NCI-H2081 (cell line): ENCODE data around the gene EGLN3.
"Not testable (repeated sequence)": the region's sequence is repeated elsewhere in the genome, so short reads cannot be mapped to it uniquely, and the experiment has no call there.

Experiments used
- DNase-seq, 2 experiments: peaks; one replicate each; lab custom pipeline; 2025; lab: John Stamatoyannopoulos, UW

The EGLN3 gene

DNA sequence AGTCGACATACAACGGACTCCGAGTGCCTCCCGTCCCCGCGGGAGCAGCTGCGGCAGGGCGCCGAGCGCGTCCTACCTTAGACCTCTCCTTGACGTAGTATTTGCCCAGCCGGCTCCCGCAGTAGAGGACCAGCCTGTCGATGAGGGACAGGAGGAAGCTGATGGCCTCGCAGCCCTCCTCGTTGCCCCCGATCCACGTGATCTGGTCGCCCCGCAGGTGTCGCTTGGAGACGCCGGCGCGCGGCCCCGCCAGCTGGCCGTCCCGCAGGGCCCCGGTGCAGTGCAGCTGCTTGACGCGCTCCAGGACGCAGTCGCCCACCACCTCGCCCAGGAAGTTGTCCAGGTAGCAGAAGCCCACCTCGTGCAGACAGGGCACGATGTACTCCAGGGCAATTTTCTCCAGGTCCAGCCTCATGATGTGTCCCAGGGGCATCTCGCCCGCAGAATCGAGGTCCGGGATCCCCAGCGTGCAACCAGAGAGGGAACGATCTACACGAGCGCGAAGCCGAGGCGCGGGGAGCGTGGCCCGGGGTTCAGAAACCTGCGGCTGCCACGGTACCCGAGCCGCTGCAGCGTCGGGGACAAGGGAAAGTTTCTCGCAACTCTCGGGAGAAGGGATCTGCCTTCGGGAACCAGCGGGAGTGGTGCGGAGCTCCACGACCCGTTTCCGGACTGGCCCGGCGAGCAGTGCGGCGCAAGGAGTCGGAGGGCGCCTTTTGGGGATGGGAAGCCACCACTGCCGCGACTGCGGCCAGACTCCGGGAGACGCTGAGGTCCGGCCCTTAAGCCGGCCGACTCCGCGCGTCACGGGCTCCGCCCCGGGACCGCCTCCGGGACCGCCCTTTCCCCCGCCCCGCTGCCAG, at the start of gene EGLN3:
EGLN3 (minus strand) TSS at position 755 of the 863 bp plus-strand sequence; CDS start at position 433, 322 bp downstream.
- peak; percentile 75 to 80 for DNase-seq

DNA sequence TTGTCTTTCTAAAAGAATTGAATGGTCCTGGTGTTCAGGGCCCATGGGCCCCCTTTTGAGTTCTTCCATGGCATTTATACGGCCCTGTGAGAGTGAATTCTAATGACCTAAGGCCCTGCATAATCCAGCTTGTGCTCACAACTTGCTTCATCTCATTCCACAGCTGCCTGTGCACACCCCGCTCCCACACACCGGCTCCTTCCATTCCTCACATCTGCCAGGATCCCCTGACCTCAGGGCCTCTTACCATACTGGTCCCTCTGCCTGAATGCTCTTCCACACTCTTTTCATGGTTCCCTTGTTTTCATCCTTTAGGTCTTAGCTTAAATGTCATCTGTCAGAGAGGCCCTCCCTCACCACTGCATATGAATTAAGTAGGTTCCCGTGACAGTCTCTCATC, 49.5 kb upstream of the EGLN3 start:
- no peak for DNase-seq

DNA sequence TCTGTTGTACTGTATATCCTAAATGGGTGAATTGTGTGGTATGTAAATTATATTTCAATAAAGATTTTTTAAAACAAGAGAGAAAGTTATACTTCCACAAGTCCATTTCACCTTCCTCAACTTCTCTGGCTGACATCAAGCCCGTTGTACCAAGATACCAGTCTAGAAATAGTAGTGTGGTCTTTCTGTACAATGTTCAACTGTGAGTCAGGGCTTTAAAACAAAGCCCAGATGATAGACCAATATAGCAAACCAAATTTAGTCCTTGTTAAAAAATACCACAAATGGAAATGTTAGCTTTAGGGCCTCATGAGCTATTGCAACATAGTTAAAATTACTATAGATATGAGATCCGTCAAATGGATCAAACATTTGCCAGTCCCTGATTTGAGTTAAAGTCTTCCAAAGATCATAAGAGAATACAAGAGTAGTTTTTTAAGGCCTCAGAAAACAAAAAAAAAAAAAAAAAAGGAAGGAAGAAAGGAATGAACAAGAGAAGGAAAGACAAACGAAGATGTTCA, 49.0 kb upstream of the EGLN3 start:
- no peak for DNase-seq

DNA sequence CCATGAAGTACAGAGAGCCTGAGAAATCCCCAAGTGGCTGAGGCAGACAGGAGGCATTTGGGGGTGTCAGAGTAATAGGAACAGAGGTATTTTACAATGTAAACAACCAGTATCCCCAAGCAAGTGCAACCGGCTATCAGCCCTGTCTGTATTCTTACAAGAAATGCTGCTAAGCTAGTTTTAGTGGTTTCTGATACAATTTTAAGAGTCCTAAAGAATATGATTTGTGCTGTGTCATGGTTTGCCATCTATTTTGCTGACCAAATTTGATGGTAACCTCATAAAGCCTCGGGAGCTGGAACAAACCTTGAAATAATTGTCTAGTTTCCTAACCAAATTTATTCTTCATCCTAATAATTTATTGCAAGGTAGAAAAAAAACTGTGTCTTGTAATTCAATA, 46.7 kb upstream of the EGLN3 start:
- no peak for DNase-seq

DNA sequence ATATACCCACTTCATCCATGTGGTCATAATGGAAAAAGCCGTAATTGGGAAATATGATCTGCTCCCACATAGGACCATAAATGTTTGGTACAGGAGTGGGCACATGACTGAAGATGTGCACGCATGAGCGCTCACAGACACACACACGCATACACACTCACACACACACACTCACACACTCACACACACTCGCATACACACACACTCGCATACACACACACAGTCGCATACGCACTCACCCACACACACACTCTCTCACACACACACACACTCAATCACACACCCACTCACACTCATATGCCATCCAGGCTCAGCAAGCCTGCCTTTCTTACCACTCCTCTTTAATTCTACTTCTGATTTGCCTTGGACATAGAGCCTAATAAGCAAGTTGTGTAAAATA, 45.6 kb upstream of the EGLN3 start:
- no peak for DNase-seq

DNA sequence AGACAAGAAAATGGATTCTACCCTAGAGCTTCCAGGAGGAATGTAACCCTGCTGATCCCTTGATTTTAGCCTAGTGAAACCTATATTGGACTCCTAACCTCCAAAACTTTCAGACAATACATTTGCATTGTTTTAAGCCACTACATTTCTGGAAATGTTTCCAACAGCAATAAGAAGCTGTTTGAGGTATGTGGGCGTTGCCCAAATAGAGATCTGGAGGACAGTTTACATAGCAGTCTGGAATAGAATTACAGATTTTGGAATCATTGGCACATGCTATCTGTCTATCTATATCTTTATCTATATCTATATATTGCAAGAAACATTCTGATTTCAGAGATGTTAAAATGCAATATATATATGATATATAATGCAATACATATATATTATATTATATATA, 42.4 kb upstream of the EGLN3 start:
- no peak for DNase-seq

DNA sequence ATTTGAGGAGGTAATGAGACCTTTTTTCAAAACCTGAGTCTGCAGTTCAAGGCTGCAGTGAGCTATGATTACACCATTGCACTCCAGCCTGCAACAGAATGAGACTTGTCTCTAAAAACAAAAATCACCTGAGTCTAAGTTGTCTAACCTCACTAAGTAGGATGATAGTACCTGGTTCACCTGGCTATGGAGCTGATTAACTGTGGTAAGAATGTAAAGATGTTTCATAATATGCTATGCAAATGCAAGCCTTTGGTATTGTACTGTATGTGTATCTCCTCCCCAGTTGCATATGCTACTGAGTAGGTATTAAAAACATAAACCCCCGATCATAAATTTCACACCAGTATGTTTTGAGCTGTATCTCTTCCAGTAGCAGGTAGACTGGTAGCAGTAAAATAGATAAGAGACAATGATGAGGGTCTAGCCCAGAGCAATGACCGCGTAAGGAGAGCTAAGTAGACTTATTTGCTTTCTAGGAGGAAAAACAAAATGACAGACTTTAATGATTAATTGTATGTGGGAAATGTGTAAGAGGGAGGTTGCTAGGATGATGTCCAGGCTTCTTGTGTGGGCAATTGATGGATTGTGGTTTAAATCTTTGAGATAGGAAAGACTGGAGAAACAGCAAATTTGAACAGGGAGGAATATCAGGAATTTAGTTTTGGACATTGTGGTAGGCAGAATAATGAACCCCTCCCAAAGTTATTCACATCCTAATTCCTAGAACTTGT, 41.6 kb upstream of the EGLN3 start:
- no peak for DNase-seq

DNA sequence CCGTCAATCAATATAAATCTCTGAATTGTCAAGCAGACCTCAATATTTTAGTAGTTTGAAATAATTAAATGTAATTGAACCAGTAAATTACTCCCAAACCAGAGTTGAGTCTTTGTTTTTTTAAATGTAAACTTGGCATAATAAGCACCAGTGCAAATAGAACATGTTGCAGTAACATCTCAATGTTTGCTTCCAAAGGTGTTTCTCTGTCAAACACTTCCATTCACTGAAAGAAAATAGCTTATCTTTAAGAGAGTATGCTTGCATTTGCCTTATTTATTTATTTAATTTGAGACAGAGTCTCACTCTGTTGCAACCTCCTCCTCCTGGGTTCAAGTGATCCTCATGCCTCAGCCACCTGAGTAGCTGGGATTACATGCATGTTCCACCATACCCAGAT, 39.9 kb upstream of the EGLN3 start:
- DNase-seq, result no peak

DNA sequence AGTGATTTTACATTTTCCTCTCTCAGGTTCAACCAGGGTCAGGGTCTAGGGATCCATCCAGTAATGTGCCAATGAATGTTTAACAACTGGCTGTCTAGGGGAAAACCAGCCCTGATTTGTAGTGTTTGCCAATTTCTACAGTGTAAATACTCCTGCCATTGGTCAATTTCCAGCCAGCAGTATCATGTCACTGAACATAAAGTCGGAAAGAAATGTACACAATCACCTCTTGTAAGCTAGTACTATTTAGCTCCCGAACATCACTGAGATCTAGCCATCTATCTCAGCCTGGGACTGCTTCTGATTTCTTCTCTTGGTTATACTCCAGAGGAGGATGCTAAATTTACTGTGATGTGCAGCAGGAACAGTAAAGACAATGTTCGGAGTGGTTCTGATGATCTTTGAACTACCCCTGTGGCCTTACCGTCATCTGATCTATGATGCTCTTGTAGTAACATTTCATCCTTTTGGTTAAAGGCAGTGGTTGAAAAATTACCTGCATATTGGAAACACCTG, 36.7 kb upstream of the EGLN3 start:
- no peak for DNase-seq

DNA sequence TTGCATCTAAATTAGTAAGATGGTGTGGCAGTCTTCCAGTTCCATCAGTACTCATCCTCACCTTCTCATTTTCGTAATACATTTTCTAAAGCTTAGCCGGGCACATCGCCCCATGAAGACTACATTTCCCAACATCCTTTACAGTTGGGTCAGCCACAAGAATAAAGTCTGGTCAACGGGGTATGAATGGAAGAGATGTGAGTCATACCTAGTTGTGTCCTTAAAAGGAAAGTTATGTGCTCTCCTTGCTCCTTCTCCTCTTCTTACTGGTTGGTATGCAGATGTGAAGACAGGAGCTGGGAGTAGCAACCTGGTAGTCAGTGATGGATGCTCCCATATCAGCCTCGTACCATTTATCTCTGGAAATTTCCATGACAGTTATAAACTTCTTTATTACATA, 35.9 kb upstream of the EGLN3 start:
- no peak for DNase-seq

DNA sequence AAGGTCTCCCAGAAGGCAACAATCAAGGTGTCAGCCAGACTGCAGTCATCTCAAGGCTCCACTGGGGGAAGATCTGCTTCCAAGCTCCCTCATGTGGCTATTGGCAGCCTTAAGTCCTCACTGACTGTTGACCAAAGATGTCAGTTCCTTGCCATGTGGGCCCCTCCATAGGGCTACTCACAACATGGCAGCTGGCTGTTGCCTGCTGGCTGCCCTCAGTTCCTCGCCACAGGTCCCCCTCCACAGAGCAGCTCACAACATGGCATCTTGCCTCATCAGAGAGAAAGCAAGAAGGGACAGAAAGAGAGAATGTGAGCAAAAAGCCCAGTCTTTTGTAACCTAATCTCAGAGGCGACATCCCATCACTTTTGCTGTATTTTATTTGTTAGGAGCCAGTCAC, 34.4 kb upstream of the EGLN3 start:
- no peak for DNase-seq

DNA sequence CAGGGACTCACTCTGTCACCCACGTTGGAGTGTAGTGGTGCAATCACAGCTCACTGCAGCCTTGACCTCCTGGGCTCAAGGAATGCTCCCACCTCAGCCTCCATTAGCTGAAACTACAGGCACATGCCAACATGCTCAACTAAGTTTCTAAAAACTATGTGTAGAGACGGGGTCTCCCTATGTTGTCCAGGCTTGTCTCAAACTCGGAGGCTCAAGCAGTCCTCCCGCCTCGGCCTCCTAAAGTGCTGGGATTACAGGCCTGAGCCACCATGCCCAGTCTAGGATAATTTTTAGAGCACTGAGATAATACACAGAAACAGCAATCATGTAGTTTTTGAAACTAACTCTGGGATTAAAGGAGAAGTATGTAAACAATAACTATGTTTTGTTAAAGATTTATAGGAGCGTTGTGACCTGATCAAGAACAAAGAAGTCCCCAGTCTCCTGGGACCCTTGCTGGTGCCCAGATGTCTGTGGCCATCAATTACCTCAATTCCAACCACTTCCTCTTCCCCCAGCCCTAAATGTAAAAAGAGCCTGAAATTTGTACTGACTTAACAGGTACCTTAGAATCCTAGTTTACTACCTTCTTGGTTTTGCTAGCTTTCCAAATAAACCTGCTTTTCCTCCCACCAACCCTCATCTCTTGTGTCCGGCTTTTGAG, 28.9 kb upstream of the EGLN3 start:
- no peak for DNase-seq

DNA sequence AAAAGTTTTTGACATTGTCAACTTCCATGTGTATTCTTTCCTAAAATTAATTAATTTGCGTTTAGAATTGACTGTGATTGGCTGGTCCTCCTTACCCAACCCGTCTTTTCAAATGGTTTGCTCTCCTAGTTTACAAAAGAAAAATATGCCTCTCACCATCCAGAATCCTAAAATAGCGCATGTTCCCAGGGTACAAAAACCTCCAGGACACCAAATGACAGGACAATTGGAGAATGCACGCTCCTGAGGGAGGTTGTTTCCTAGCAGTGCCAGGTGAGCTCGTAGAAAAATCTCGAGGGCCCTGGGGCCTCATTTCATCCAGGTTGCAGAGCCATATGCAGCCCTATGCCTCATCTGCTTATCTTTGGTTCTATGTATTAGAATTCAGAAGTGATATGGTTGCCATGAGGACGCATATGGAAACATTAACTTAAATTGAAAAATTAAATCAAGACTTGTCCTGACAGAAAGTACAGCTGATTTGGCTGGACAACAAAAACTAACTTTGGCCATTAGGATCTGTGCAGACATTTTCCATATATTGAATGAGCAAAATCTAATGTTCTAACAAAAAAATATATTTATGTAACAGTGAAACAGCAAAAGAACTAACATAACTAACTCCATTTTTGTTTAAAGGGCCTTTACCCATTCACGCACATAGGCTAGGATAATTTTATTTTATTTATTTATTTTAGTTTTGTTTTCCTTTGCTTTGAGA, 28.2 kb upstream of the EGLN3 start:
- no peak for DNase-seq

DNA sequence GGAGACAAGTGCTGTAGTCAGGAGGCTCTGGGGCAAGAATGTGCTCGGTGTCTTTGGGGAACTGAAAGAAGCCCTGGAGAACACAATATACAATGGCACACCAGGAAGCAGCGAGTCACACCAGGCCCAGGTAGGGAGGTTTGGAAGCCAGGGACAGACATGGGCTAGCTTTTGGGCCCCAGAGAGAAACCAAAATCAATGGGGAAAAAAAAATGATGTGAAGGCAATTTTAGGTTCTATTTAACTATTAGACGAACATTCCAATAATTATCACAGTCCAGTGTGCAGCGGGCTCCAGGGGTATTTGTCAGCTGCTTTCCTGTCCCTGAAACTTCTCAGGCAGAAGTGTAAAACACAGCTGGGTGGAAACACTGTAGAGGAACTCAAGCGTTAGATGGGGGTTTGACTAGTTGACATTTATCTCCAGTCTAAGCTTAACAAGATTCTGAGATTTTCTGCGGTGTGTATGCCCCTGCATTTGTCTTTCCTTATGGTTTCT, 21.8 kb upstream of the EGLN3 start:
- no peak for DNase-seq

DNA sequence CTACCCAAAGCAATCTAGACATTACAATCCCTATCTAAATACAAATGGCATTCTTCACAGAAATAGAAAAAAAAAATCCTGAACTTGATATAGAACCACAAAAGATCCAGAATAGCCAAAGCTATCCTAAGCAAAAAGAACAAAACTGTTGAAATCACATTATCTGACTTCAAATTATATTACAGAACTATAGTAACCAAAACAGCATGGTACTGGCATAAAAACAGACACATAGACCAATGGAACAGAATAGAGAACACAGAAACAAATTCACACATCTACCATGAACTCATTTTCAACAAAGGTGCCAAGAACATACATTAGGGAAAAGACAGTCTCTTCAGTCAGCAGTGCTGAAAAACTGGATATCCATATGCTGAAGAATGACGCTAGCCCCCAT, 19.0 kb upstream of the EGLN3 start:
- not testable (repeated sequence) for DNase-seq

DNA sequence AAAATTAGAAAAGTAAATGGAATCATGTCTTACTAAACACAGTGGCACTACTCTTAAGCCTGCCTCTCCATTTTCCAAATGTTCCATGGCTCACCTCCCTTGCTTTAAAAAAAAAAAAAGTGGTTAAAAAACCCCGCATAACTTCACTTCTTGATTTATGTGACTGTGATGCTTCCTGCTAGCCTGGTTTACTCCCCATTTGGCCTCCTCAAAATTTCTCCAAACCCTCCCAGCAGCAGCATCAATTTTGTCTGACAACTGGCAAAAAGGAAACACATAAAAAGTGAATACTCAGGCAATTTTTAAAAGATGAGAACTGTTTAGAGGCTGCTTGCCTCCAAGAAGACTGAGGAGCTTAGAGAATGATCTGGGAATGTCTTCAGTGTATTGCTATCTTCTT, 17.8 kb upstream of the EGLN3 start:
- DNase-seq, result no peak

DNA sequence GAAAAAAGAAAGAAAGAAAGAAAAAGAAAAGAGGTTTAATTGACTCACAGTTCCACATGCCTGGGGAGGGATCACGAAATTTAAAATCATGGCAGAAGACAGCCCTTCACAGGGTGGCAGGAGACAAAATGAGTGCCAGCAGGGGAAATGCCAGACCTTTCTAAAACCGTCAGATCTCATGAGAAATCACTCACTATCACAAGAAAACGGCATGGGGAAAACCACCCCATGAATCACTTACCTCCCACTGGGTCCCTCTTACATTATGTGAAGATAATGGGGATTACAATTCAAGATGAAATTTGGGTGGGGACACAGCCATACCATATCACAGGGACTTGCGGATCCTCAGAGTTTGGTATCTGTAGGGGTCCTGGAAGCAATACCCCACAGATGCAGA, 16.3 kb upstream of the EGLN3 start:
- DNase-seq, result no peak

DNA sequence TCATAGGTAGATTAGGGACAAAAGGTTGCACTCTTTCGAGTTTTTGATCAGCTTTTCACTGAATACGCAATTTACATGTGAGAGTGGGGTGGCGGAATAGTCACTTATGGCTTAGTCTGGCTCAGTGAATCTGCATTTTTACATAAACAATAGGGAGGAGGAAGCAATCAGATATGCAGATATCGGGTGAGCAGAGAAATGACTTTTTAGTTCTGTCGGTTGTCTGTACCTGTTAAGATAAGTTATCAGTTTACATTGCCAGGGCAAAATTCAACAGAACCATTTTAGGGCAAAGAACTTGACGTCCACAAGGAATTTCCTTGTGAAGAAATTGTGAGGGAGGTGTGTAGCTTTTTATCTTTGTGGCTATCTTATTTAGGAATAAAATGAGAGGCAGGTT, 15.4 kb upstream of the EGLN3 start:
- no peak for DNase-seq

DNA sequence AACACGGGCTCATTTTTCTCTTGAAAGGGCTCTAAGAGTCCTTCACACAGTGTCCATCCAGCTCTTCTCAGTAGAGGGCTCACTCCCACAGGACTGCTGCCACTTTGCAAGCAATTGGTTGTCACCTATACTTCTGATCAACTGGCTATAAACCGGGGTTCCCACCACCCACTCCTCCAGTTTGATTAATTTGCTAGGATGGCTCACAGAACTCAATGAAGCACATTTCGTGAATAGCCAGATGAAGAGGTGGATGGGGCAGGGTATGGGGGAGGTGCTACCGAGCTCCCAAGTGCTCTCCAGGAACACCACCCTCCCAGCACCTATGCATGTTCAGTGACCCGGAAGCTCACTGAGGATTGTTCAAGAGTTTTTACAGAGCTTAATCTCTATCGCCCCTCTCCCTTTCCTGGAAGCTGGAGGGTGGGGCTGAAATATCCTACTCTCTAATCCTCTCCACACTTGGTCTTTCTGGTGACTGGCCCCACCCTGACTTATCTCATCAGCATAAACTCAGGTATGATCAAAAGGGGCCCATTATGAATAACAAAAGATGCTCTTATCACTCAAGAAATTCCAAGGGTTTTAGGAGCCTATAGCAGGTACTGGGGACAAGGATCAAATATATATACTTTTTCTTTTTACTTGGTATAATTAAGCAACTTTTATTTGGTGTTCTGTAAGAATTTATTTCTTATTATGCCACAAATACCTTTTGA, 13.9 kb upstream of the EGLN3 start:
- no peak for DNase-seq

DNA sequence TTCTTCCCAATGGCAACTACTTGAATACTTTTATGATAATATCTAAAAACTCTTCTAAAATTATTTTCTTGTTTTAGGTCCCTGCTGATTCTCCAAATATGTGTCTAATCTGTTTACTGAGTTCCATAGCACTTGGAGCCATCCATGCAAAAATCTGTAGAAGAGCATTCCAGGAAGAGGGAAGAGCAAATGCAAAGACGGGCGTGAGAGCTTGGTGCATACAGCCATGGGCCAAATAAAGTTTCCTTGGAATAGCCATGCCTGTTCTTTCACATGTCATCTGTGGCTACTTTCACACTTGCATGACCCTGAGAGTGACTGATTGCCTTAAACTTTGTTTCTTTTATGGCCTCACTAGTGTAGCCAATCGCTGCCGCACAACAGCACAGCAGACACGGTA, 13.0 kb upstream of the EGLN3 start:
- no peak for DNase-seq

DNA sequence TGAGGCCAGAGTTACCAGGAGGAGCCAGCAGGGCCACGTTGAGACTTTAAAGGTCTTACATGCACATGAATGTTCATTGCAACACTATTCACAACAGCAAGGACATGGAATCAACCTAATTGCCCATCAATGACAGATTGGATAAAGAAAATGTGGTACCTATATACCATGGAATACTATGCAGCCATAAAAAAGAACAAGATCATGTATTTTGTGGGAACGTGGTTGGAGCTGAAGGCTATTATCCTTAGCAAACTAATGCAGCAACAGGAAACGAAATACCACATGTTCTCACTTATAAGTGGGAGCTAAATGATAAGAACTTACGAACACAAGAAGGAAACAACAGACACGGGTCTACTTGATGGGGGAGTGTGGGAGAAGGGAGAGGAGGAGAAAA, 11.6 kb upstream of the EGLN3 start:
- DNase-seq, result not testable (repeated sequence)
